Tibial nerve (tissue), 4 donors: ENCODE results near the gene HIGD2B. TPM values are rescaled to one million over a fixed set of nuclear protein-coding genes. Genes with fewer than 3 reads are reported as not detected.
"Not testable (repeated sequence)": the region's sequence is repeated elsewhere in the genome, so short reads cannot be mapped to it uniquely, and the experiment has no call there.

Source experiments
- DNase-seq, 2 donors: peaks; one replicate each; pipeline ENCODE4 v3.0.0-alpha.2; 2019; ENCODE audit warnings: low spot score in 2 of 2
- H3K27ac ChIP-seq, 4 donors: fragments of 200-600 bp; sonication (generic) in 3 of 4; one replicate each; pipeline ENCODE4 v1.5.1; 2017 to 2019; ENCODE audit warnings: mild to moderate bottlenecking in 1 of 4
- H3K27me3 ChIP-seq, 2 donors: fragments of 200-600 bp; sonication (generic) in 1 of 2; one replicate each; pipeline versions ENCODE4 v1.5.1 to v1.6.0; 2017 to 2019
- H3K36me3 ChIP-seq, 3 donors: fragments of 200-600 bp; sonication (generic); one replicate each; pipeline ENCODE4 v1.5.1; 2018 to 2019
- H3K4me1 ChIP-seq, 4 donors: fragments of 200-600 bp; sonication (generic) in 3 of 4; one replicate each; pipeline ENCODE4 v1.5.1; 2017 to 2019
- H3K4me3 ChIP-seq, 4 donors: fragments of 200-600 bp; sonication (generic) in 3 of 4; one replicate each; pipeline ENCODE4 v1.5.1; 2017 to 2019; ENCODE audit warnings: mild to moderate bottlenecking in 1 of 4, moderate library complexity in 1 of 4
- H3K9me3 ChIP-seq, 4 donors: fragments of 200-600 bp; sonication (generic) in 3 of 4; one replicate each; pipeline ENCODE4 v1.5.1; 2017 to 2019
- EP300 ChIP-seq, 2 donors: sonication (generic); formaldehyde crosslinking; IDR thresholded peaks; one replicate each; pipeline ENCODE4 v1.6.1; 2017; ENCODE audit warnings: antibody characterized with exemption in 2 of 2, mild to moderate bottlenecking in 1 of 2
- POLR2A ChIP-seq, 2 donors: fragments of 450-650 bp; IDR thresholded peaks; one replicate each; pipeline ENCODE4 v1.6.1; 2017; ENCODE audit warnings: antibody characterized with exemption in 2 of 2, mild to moderate bottlenecking in 2 of 2, moderate library complexity in 2 of 2
- WGBS, 2 donors: methylation state at CpG; one replicate each; pipeline ENCODE4 v1.1.5; 2018; 5-methylcytosine and 5-hydroxymethylcytosine counted together
- total RNA-seq, 4 donors: library from RNA; depleted of rRNA; stranded (reverse); fragments of >200 nt; gene quantifications; one replicate each; pipeline ENCODE4 v1.1.0, GENCODE V29; 2016
- TF ChIP-seq, protein P1 (sequence below), 5 experiments: fragments of 200-600 bp in 3 of 5; fragments of 450-650 bp in 2 of 5; sonication (generic) in 3 of 5; IDR thresholded peaks; one replicate each; pipeline ENCODE4 v1.5.1; 2016 to 2019; ENCODE audit warnings: antibody characterized with exemption in 5 of 5, mild to moderate bottlenecking in 3 of 5, moderate library complexity in 2 of 5

The HIGD2B gene
- total RNA-seq, 4 donors from 2014 or later: not detected

DNA sequence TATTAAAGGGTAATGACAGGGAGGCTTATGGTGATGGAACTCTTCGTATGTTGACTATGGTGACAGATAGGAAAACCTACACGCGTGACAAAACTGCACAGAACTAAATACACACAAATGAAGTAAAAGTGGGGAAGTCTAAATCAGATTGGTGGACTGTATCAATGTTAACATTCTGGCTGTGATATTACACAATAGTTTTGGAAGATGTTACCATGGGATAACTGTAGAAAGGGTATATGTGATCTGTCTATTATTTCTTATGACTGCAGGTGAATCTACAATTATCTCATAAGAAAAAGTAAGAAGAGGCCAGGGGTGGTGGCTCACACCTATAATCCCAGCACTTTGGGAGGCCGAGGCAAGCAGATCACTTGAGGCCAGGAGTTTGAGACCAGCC lies 9.1 kb downstream of the HIGD2B start:
- no peak for DNase-seq
- no peaks in the 10 kb centered on the region for H3K9me3 ChIP-seq
- TF ChIP-seq POLR2A (IDR thresholded peaks at IDR 0.05) (no peak), EP300 (IDR thresholded peaks at IDR 0.05) (no peak)
- TF ChIP-seq, protein P1, sequence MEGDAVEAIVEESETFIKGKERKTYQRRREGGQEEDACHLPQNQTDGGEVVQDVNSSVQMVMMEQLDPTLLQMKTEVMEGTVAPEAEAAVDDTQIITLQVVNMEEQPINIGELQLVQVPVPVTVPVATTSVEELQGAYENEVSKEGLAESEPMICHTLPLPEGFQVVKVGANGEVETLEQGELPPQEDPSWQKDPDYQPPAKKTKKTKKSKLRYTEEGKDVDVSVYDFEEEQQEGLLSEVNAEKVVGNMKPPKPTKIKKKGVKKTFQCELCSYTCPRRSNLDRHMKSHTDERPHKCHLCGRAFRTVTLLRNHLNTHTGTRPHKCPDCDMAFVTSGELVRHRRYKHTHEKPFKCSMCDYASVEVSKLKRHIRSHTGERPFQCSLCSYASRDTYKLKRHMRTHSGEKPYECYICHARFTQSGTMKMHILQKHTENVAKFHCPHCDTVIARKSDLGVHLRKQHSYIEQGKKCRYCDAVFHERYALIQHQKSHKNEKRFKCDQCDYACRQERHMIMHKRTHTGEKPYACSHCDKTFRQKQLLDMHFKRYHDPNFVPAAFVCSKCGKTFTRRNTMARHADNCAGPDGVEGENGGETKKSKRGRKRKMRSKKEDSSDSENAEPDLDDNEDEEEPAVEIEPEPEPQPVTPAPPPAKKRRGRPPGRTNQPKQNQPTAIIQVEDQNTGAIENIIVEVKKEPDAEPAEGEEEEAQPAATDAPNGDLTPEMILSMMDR (IDR thresholded peaks at IDR 0.05): no peak
- no peak overlapping the region for H3K27ac ChIP-seq
- H3K4me1 ChIP-seq: no peaks in the 10 kb centered on the region
- no peak overlapping the region for H3K4me3 ChIP-seq
- 86 to 91% methylated on average over 4 of the region's 4 CpGs for WGBS, 2 donors
- no peaks in the 10 kb centered on the region for H3K36me3 ChIP-seq
- peaks cover 0 to 33% of the 10 kb centered on the region in 2 donors for H3K27me3 ChIP-seq

DNA sequence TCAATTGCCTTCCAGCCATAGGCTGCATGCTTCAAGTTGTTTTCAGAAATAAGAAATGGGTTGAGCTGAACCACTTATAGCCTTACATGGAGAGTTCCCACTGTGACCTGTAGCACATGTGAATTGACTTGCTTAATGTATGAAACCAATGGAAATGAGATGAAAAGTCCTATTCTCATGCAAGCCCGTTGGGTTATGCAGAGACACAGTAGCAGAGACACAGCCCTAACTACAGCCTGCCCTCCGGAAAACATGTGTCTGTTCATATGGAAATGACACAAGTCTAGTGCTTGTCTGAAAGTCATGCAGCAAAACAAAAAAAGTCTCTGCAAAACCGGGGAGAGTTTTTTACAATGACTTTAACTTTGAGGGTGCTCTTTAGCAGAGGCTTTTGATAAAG lies 14.5 kb downstream of the HIGD2B start:
- WGBS, 2 donors: 16 to 19% methylated on average over 3 of the region's 3 CpGs
- peaks cover 0 to 3% of the 10 kb centered on the region in 2 donors for H3K27me3 ChIP-seq
- no peak for DNase-seq
- H3K36me3 ChIP-seq: no peaks in the 10 kb centered on the region
- no peaks in the 10 kb centered on the region for H3K9me3 ChIP-seq
- H3K4me1 ChIP-seq: peaks cover 0 to 6% (median 0%) of the 10 kb centered on the region in 4 donors
- TF ChIP-seq, protein P1 (IDR thresholded peaks at IDR 0.05): no peak
- TF ChIP-seq EP300 (IDR thresholded peaks at IDR 0.05): no peak
- TF ChIP-seq POLR2A (IDR thresholded peaks at IDR 0.05): no peak
- H3K4me3 ChIP-seq: no peak overlapping the region
- no peak overlapping the region for H3K27ac ChIP-seq

DNA sequence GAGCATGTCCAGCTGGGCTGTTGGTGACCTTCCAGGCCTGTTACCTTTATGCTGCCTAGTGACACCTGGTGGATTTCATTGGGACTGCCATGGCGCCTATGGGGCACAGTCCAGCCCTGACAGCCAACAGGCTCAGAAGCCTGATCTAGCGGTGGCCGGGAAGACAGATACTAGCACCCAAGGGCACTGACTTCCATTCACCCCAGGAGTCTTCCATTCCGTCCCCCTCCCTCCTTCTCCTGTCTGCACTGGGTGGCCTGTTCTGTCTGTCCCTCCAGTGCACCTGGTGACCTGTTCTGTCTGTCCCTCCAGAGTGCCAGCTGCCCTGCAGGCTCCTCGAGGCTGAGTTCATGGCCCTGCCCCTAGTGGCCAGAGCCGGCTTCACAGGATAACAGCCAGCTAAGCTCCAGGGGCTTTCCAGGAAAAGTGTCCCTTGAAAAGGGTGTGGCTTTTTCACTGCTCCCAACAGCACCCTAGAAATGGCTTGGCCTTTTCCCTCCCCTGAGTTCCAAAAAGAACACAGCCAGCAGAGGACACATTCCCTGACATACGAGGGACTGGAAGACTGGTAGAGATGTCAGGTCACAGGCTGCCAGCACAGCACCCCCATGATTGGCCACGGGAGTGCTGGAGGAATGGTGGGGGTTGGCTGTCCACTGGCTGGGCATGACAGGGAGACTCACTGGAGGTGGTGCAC lies 15.2 kb downstream of the HIGD2B start:
- not testable (repeated sequence) for H3K9me3 ChIP-seq, H3K36me3 ChIP-seq, H3K27ac ChIP-seq, H3K27me3 ChIP-seq, H3K4me1 ChIP-seq
- DNase-seq: peak; percentile 56 to 84
- H3K4me3 ChIP-seq: peak overlapping the region in 1 of 4 donors; percentile 6
- WGBS, 2 donors: 5 to 8% methylated on average over 7 of the region's 8 CpGs
- TF ChIP-seq, protein P1 (IDR thresholded peaks at IDR 0.05): peak; percentile 57 to 73 (median 68)

DNA sequence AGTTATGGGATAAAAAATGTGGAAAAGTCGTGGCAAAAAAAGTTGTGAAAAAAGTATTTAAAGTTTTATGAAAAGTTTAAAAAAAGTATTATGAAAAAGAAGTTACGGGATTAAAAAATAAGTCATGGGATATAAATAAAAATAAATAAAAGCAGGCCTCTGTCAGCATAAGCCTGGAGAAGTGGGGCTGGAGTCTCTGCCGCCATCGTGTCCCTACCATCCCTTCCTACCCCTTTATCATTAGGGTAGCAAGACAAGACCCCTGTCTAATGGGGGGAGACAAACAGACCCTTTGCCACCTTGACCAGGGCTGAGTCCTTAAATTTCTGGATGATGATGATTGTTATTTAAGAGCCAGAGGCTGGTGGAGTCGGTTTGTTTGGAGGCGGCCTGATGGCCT lies 16.2 kb downstream of the HIGD2B start:
- H3K4me3 ChIP-seq, H3K27ac ChIP-seq, H3K36me3 ChIP-seq, H3K4me1 ChIP-seq, DNase-seq, H3K9me3 ChIP-seq, H3K27me3 ChIP-seq: not testable (repeated sequence)
- 94% methylated on average over 3 to 4 of the region's 6 CpGs for WGBS, 2 donors

DNA sequence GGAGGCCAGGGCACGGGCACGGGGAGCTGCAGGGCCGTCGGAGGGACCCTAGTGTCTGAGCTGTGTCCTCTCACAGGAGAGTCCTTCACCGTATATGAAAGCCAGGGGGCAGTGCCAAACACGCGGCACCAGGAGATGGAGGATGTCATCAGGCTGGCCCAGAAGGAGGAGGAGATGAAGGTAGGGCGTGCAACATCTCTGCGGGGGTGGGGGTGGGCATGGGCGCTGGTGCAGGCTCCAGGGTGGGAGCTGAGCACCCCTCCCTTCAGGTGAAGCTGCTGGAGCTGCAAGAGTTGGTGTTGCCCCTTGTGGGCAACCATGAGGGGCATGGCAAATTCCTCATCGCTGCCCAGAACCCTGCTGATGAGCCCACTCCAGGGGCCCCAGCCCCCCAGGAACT lies 20.3 kb downstream of the HIGD2B start:
- not testable (repeated sequence) for H3K27ac ChIP-seq, H3K4me3 ChIP-seq, H3K36me3 ChIP-seq, H3K4me1 ChIP-seq, H3K27me3 ChIP-seq, H3K9me3 ChIP-seq, DNase-seq
- 75 to 81% methylated on average over 3 to 5 of the region's 11 CpGs for WGBS, 2 donors

DNA sequence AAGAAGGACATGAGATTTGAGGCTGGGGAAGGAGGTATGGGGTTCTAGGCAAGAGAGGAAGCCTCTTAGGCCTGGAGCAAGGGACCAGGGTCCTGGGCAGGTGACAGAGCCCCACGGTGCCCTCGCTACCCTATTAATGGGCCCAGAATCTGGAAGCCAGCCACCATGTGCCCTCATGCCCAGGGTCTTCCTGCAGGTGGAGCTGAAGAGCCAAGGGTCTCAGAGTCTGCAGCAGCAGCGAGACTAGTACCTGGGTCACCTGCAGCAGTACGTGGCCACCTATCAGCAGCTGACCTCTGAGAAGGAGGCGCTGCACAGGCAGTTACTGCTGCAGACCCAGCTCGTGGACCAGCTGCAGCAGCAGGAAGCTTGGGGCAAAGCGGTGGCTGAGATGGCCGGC lies 22.1 kb downstream of the HIGD2B start:
- not testable (repeated sequence) for DNase-seq
- 73 to 82% methylated on average over 3 to 6 of the region's 8 CpGs for WGBS, 2 donors

DNA sequence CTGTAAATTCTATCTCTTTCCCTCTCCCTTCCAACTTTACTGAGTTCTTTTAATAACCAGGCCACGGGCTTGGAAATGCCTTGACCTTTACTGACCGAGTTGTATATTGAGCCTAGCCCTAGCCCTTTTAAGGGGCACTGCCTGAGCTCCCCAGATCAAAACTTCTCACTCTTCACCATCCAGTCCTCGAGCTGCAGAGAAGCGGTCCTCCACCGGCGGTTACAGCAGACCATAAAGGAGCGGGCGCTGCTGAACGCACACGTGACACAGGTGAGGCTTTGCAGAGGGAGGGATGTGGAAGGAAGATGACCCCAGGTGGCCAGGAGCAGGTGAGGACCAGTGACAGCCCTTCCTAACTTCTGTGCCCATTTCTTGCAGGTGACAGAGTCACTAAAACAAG lies 24.9 kb downstream of the HIGD2B start:
- H3K27ac ChIP-seq, H3K4me3 ChIP-seq, H3K27me3 ChIP-seq, H3K9me3 ChIP-seq, H3K4me1 ChIP-seq, DNase-seq, H3K36me3 ChIP-seq: not testable (repeated sequence)
- 66 to 86% methylated on average over 7 to 9 of the region's 10 CpGs for WGBS, 2 donors

More for the DNA sequence above, 22.1 kb downstream of the HIGD2B start:
- not testable (repeated sequence) for H3K27ac ChIP-seq, H3K4me3 ChIP-seq, H3K27me3 ChIP-seq, H3K4me1 ChIP-seq, H3K9me3 ChIP-seq, H3K36me3 ChIP-seq

DNA sequence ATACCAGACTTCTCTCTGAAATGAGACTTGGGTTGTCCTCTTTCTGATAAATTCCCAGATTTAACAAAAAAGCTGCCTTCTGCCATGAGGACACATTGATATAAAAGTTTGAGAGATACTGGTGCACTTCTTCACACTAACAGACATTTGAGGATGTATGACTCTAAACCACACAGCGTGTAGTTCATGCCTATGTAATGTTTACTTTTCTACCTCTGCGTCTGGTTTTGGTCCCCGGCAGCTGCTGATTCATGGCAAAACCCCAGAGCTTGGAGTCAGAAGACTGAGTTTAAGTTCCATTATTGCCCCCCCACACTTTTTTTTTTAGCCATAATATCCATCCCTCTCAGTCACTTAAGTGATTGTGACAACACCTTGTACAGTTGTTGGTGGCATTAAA lies 30.0 kb downstream of the HIGD2B start:
- H3K36me3 ChIP-seq, DNase-seq, H3K27ac ChIP-seq, H3K4me1 ChIP-seq, H3K9me3 ChIP-seq, H3K27me3 ChIP-seq, H3K4me3 ChIP-seq: not testable (repeated sequence)
- WGBS, 2 donors: no CpG with 5 or more reads among the region's 3 CpGs

DNA sequence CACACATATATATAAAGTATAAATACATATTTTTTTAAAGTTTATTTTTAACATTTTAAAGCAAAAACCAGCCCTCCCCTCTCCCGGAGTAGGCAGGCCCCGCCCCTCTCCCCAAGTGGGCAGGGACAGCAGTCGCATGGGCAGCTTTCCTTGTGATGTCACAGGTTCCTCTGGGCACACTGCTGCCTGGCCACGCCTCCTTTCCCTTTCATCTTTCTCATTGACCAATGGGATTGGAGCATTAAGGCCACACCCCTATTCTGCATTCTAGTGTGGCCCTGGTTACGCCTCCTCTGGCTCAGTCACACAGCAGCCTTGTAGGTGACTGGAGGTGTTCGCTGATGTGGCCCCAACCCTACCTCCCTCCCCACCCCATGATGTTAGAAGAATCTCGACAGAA lies 31.6 kb downstream of the HIGD2B start, which contains the start of gene GOLGA6B:
GOLGA6B (plus strand) TSS at position 301 of the 400 bp plus-strand sequence; CDS start at position 342, 41 bp downstream.
- H3K4me3 ChIP-seq, H3K9me3 ChIP-seq, H3K27me3 ChIP-seq, H3K36me3 ChIP-seq, DNase-seq, H3K4me1 ChIP-seq, H3K27ac ChIP-seq: not testable (repeated sequence)
- WGBS, 2 donors: no CpG with 5 or more reads among the region's 7 CpGs

DNA sequence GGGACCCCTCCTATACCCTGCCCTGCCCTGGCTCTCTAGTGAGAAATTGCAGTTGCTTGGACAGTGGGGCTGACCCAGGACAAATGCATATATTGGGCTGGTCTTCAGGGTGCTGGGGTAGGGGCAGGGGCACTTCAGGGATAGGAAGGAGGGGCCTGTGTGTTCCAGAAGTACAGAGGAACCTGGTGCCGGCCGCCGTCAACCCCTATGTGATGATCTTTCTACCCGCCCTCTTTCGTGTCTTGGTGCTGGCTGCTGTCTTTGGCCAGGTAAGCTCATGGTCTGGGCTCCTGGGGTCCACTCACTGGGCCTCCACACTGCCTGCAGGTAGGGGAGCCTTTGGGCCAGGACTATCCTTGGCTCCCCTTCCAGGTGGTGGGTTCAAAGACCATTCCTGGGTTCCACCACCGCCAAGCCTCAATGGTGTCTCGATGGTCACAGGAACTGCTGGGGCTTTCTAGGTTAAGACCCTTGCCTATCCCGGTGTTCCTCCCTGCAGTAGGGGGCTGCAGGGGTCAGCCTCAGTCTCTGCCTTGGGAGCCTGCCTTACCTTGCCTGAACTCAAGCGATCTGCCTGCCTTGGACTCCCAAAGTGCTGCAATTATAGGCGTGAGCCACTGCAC lies 37.2 kb downstream of the HIGD2B start:
- H3K4me1 ChIP-seq, H3K36me3 ChIP-seq, H3K4me3 ChIP-seq, H3K27ac ChIP-seq, DNase-seq, H3K9me3 ChIP-seq, H3K27me3 ChIP-seq: not testable (repeated sequence)
- 82 to 86% methylated on average over 6 to 8 of the region's 10 CpGs for WGBS, 2 donors
